Hepatocyte (in vitro differentiated cells): ENCODE measurements around the gene TNFSF9.

Experiments
- EZH2 ChIP-seq: fragments of 200-600 bp; sonication (generic); IDR thresholded peaks from 2 replicates; pipeline ENCODE4 v1.6.1; 2016; ENCODE audit warnings: antibody characterized with exemption, mild to moderate bottlenecking, borderline replicate concordance
- TF ChIP-seq, protein P1 (sequence below): fragments of 200-600 bp; sonication (generic); IDR thresholded peaks from 2 replicates; pipeline ENCODE4 v1.5.1; 2016; ENCODE audit warnings: antibody characterized with exemption, mild to moderate bottlenecking; ENCODE audit not compliant: poor library complexity

GRCh38 chr19:6514926-6515544, 15.8 kb upstream of the TNFSF9 start:
- TF ChIP-seq, protein P1, sequence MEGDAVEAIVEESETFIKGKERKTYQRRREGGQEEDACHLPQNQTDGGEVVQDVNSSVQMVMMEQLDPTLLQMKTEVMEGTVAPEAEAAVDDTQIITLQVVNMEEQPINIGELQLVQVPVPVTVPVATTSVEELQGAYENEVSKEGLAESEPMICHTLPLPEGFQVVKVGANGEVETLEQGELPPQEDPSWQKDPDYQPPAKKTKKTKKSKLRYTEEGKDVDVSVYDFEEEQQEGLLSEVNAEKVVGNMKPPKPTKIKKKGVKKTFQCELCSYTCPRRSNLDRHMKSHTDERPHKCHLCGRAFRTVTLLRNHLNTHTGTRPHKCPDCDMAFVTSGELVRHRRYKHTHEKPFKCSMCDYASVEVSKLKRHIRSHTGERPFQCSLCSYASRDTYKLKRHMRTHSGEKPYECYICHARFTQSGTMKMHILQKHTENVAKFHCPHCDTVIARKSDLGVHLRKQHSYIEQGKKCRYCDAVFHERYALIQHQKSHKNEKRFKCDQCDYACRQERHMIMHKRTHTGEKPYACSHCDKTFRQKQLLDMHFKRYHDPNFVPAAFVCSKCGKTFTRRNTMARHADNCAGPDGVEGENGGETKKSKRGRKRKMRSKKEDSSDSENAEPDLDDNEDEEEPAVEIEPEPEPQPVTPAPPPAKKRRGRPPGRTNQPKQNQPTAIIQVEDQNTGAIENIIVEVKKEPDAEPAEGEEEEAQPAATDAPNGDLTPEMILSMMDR, result no peak
- no peak for TF ChIP-seq EZH2
